GM12872 (cell line): Measurements from ENCODE around the gene DAZAP1.

Experiments used
- TF ChIP-seq, protein P1 (sequence below): IDR thresholded peaks from 3 replicates; pipeline ENCODE4 v1.5.1; 2011; ENCODE audit warnings: low read depth, mild to moderate bottlenecking, low read length, moderate library complexity; ENCODE audit not compliant: insufficient read depth

The DAZAP1 gene

DNA sequence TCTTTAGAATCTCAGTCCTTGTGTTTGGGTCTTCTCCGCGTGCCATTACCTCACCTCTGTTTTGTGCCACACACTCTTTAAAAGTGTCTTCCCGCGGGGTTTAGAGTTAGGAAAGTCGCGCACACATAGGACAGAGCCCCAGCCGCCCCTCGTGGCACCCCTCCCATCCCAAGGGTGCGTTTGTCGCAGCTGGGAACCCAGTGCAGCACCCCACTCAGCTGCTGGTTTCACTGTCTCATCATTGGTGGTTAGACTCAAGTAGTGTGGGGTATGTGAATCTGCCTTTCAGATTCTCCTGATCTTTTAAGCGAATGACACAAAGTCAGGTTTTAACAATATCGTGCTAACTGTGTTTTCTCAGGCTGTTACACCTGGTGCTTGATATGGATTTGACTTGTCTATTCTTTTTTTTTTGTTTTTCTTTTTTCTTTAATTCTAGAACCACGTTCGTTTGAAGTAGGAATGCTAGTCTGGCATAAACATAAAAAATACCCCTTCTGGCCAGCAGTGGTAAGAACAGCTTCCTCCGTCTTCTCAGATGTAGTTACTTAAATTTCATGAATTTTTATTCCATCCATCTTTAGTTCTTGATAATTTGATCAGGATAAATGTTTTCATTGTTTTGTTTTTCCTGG lies 43.2 kb upstream of the DAZAP1 start:
- TF ChIP-seq, protein P1, sequence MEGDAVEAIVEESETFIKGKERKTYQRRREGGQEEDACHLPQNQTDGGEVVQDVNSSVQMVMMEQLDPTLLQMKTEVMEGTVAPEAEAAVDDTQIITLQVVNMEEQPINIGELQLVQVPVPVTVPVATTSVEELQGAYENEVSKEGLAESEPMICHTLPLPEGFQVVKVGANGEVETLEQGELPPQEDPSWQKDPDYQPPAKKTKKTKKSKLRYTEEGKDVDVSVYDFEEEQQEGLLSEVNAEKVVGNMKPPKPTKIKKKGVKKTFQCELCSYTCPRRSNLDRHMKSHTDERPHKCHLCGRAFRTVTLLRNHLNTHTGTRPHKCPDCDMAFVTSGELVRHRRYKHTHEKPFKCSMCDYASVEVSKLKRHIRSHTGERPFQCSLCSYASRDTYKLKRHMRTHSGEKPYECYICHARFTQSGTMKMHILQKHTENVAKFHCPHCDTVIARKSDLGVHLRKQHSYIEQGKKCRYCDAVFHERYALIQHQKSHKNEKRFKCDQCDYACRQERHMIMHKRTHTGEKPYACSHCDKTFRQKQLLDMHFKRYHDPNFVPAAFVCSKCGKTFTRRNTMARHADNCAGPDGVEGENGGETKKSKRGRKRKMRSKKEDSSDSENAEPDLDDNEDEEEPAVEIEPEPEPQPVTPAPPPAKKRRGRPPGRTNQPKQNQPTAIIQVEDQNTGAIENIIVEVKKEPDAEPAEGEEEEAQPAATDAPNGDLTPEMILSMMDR: no peak; the same call in 2 of the 3 replicates

DNA sequence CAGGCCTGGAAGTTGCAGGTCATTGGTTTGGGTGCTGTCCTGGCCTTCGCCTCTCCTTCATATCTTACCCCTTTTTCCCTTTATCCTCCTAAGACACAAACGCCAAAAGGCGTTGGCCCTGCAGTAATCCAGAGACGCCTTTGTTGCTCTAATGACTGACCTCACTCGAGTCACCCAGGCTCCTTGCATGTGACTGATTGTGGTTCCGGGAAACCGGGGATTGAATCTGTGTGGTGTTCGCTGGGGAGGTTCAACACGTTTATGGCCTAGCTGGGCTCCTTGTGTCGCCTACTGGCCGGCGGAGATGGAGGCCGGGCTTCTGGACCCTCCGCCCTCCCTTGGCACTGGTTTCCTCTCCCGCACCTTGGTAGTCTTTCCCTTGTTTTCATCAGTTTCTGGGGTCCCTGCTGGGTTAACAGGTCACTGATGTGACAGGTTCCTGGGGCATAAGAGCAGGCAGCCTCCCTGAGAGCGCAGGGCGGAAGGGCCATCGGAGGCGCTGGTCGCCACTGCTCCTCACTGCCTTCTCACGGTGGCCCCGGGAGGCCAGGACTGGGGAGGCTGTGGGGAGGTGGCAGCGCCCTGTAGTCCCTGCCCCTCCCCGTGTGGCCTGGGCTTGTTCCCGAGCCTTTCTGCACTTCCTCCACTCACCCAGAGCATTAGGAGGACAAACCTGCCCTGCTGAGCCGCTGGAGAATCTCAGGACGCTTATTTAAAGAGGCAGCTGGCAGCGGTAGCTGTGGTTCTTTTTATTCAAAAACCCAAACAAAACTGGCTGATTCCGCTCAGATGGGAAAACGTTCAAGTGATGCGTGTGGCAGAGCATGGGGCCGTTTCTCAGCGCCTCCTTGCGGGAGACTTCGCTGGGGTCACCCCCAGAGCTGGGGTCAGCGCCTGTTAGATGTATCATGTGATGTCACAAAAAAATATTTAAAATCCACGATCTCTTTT lies 41.8 kb upstream of the DAZAP1 start:
- TF ChIP-seq, protein P1: no peak

- TF ChIP-seq, protein P1: no peak
Observed at GRCh38 chr19:1366296-1366695, 41.1 kb upstream of the DAZAP1 start.

DNA sequence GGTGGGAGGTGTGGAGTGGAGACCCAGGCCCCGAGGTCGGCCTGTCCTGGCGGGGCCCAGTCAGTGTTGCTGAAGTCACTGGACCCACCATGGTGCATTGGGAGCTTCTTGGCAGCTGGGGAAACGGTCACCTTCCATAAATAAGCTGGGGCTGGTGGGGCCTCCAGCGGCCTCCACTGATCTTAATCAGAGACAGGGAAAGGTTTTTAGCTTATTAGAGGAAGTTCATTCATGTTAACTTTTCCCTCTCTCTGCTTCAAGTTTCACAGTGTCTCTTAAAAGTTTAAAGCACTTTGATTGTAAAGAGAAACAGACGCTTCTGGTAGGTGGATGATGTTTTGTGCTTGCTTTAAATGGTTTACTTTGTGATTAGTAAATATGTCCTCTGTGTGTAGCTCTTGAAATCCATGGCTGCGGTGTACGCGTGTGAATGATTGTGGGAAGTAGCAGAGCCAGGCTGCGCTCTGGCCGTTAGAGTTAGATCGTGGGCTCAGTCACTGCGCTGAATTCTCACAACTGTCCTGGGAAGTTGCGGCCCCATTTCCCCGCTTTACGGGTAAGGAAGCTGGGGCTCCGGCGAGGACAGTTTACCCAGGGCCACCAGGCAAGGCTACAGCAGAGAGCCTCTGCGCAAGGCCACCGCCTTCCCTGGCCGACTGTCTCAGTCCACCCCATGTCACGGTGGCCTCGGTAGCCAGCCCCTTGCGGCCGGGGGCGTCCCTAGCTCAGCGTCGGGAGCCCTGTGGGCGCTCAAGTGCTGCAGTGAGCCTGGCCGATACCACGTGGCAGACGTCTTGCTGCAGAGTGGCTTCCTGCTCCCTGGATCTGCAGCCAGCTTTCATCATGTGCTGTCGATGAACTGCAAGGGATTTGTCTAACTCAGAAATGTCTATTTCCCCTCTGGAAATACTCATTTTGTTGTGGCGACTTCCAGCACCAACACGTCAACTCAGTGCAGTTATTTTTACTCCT lies 40.2 kb upstream of the DAZAP1 start:
- TF ChIP-seq, protein P1: no peak

DNA sequence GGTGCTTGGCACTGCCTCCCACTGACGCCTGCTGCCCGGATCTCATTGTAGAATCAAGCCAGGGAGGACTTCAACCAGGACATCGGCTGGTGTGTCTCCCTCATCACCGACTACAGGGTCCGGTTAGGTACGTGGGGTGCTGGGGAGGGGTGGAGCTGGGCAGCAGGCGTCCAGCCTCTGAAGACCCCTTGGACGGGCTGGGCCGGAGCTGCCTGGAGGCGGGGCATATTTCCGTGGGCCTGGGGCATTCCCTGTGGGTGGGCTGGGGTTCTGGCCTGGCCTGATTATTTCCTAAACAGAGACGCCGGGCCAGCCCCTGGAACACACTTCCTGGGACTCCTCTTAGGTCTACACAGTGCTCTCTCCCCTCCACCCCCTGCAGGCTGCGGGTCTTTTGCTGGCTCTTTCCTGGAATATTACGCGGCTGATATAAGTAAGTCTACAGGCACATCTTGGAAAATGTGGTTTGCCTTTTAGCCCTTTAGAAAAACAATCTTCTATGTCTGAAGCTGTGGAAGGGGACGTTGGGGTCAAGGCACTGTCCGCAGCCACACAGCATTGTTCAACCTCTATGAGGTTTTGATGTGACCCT lies 38.1 kb upstream of the DAZAP1 start:
- TF ChIP-seq, protein P1: no peak

DNA sequence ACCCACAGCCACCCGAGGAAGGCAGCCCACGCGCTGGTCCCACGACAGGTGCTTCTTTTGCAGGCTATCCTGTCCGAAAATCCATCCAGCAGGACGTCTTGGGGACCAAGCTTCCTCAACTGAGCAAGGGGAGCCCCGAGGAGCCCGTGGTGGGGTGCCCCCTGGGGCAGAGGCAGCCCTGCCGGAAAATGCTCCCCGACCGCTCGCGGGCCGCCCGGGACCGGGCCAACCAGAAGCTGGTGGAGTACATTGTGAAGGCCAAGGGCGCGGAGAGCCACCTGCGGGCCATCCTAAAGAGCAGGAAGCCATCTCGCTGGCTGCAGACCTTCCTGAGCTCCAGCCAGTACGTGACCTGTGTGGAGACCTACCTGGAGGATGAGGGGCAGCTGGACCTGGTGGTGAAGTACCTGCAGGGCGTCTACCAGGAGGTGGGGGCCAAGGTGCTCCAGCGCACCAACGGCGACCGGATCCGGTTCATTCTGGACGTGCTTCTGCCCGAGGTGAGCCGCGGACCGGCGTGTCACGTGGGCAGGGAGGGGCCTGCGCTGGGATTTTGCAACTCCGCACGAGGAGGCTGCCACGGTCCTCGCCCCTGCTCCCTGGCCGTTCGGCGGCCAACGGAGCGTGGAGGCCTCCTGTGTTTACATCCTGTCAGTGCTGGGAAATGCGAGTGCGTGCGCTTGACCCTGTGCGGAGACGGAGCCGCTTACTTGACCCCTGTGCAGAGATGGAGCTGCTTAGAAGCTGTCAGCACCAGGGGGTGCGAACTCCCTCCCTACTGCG lies 36.6 kb upstream of the DAZAP1 start:
- TF ChIP-seq, protein P1: no peak
